Dedifferentiated amniotic fluid mesenchymal stem cell (primary cell): ENCODE measurements around the gene PROX2.

Experiments
- DNase-seq: peaks from one replicate; pipeline ENCODE4 v3.0.0-alpha.2; 2016; ENCODE audit errors: extremely low spot score

Gene PROX2

GRCh38 chr14:74879427-74880182 lies 3.7 kb upstream of the PROX2 start:
- DNase-seq, result no peak

DNA sequence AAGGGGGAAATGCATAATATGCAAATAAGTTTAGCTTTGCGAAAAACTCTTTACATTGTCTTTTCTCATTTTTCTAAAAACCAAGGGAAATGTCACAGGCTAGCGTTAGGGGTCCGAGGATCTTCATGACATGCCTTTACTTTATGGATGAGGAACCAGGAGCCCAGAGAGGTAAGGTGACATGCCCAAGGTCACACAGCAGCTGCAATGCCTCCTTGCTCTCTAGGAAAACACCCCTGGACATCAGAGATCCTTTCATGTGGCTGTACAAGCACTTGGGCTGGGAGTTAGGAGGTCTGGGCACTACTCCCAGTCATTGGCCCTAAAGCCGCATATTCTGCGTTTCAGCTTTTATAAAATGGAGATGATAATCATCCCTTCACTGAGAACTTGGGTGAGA lies 741 bp downstream of the PROX2 start:
- DNase-seq, result no peak

GRCh38 chr14:74871819-74872218 lies 4.1 kb downstream of the PROX2 start:
- no peak for DNase-seq

- DNase-seq, result no peak
Measured at GRCh38 chr14:74868739-74869138, 7.2 kb downstream of the PROX2 start.

- peak; percentile 71 for DNase-seq
Measured at GRCh38 chr14:74867673-74868072, 8.3 kb downstream of the PROX2 start.

DNA sequence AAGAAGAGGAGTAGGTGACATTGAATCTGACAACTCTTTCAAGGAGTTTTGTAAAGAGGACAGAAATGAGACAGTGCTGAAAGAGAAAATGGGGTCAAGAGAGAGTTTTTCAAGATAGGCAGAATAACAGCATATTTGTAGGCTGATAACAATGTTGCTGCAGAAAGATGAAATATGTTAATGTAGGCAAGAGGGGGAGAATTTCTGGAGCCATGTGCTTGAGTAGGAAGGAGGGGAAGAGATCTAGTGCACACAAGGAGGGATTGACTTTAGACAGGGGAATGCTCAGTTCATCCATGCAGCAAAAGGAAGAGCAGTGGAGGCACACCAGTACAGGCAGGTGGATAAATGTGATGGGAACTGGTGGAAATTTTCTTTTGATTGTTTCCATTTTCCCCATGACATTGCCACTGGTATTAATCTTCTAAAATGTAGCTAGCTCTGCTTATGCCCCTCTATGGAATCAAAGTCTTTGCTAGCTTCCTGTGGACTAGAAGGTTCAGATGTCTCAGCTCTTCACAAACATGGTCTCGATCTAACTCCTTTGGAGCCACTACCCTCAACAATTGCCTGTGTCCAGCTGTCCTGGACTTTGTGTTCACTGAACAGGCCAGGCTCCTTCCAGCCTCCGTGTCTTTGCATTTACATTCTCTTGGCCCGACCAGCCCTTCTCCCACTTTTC lies 9.1 kb downstream of the PROX2 start:
- DNase-seq, result no peak

GRCh38 chr14:74865156-74865555 lies 10.8 kb downstream of the PROX2 start:
- DNase-seq, result no peak

DNA sequence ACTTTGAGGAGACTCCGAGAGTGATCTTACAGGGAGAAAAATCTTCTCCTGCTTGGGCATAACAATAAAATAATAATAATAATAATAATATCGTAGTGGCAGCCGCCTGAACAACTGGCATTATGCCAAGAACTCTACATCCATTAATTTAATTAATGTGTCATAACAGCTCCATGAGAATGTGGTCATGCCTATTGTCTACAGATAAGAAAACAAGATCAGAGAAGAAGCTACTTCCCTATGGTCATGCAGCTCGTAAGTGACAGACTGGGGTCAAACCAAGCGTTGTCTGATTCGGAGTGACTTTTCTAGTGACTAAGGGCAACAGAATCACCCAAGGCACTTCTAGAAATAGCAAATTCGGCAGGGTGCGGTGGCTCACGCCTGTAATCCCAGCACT lies 11.7 kb downstream of the PROX2 start:
- DNase-seq, result no peak

- DNase-seq, result no peak
Measured at GRCh38 chr14:74863274-74863673, 12.7 kb downstream of the PROX2 start.

DNA sequence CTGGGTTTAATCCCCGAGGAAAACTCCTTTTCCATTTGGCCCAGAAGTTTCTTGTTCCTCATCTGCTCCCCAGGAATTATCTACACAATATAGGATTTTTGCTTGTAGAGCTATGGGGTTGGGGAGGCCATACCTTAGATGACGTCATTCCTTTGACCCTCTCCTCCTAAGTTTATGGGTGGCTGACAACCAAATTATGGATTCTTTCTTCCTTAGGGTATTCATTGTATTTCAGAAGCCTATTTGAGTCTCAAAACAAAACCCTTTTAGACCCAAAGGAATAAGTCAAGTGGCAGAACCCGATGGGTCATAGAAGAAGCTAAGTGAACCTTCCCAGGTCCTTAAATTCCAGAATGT lies 14.2 kb downstream of the PROX2 start:
- no peak for DNase-seq

DNA sequence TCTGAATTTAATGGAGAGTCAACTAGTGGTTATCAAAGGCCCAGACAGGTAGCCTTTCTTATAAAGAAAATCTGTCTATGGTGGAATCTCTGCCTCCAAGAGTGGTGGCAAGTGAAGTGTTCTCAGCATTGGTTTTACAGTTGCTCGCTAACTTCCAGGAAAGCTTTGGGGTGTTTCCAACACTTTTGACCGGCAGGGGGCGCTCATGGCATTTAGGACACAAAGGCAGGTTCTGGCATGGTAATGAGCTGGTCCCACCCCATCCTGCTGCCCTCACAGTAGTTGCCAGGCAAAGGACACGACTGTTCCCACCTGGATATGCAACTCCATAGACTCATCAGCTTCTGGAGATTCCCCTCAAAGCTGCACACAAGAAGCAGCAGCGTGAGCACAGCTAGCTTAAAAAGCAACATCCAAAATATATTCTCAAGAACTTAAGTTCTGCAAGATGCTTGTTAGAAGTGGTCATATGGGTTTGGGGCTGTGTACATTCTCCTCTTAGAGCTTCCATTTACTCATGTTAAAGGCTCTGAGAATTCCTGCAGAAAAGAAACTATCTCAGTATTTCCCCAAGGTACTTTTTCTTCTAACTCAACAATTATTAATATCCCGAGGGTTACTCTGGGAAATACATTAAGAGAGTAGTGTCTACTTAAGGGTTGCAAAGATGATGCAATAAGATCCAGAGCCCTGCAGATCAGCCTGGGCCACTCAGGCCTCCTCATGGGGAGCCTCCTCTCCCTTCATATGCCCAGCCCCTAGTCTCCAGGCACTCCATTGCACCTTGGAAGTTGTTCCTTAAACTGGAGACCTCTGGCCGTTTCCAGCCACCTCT lies 14.8 kb downstream of the PROX2 start:
- DNase-seq, result peak; percentile 85

DNA sequence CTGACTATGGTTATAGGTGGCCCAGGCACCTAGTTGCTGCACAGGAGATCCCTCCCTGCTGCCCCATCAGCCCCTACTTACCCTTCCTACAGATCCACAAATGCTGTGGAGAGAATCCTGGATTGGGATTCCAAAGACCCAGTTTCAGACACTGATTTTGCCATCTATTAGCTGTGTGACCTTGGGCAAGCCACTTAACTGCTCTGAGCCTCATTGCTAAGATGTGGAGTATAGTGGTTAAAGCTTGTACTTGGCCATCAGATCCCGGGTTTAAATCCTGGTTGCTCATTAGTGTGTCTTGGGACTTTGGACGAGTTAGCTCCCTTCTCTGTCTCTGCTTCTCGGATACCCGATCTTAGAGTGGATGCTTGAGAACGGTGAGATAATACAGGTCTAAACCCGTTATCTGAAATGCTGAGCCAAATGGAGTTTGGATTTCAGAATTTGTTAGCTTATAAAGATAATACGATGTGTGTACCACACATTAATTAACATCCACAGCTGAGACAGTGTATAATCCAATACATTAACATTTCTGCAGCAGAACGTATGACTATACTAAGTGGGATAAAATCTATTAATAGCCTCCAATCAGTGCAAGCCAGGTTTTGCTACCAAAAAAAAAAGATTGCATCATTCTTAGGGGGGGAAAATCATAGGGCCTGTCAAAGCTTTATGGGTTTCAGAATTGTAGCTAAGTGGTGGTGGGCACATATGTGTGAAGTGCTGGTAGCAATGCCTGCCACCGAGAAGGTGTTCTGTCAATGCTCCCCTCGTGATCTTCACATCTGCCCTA lies 16.0 kb downstream of the PROX2 start:
- no peak for DNase-seq

DNA sequence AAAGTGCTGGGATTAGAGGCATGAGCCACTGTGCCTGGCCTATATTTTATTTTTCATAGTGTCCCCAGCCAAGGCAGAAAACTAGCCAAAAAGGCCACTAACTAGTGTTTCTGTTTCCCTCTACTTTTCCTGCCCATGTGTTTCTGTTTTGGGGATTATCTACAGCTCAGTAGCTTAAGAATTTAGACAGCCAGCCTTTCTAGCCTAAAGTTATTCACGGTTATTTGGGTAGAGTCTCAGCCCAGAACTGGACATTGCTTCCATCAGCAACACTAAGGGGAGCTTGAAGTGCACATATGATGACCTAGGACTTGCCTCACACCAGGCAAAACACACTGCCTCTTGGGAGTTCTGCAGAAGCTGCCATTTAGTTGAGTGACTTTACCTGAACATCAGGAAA lies 17.9 kb downstream of the PROX2 start:
- DNase-seq, result no peak

DNA sequence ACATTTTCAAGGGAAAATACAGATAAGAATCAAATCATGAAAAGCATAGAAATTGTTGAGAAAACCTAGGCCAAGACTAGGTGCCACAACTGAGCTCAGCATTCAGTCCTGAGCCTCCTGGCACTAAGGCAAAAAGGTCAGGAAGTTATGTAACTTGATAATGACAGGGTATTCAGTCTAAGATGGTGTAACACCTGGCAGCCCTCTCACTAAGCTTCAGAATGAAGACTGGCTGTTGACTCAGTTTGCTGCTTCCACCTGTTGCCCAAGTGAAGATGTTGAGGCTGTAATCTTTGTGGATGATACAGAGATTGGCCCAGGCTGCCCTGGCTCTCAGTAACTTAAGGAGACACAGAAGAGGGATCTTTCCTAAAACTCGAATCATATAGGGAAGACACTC lies 19.6 kb downstream of the PROX2 start:
- no peak for DNase-seq

DNA sequence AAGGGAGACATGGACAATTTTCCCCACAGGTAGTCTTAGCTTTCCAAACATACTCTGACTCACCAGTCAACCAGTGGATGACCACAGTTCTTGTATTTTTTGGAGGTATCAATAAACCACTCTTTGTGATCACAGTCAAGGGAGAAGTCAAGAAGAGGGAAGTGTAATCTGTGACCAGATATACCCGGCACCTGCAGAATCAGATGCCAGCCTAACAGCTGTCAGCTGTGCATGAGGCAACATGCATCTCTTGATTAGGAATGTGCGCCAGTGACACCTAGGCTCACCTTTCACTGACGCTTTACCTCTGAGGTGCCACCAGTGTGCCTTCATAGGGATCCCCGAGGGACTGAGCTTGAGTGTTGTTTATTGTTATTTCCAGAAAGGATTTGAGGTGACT lies 20.0 kb downstream of the PROX2 start:
- no peak for DNase-seq

DNA sequence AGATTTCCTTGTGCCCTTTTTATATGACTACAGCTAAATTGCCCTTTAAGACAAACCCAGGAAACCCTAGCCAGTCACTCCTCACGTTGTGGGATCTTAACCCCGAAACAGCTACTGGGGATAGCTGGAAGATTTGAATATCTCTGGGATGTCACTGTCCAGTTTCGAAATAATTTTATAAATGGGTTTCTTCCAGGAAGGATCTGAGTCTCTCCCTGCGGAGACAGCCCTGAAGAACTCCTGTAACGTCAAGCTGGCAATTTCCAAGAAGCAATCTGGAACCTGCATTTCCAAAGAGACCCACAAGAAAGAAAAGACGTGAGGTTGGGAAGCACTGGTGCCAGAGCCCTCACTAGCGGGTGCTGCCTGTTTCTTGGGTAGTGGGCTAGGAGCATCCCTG lies 20.9 kb downstream of the PROX2 start:
- DNase-seq, result no peak

GRCh38 chr14:74853581-74853980 lies 22.4 kb downstream of the PROX2 start:
- no peak for DNase-seq

GRCh38 chr14:74852922-74853530 lies 22.9 kb downstream of the PROX2 start:
- peak; percentile 92 for DNase-seq

DNA sequence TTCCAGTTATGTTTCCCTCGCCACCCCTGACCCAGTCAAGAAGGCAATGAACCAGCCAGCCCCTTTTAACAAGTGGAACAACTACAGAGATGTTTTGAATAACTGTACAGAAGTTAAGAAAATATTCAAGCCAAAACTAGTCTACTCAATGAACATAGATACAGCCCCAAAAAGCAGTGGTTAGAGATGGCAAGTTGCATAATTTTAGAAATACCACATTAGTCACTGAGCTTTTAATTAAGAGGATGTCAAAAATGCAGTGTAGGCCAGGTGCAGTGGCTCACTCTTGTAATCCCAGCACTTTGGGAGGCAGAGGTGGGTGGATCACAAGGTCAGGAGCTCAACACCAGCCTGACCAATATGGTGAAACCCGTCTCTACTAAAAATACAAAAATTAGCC lies 27.2 kb downstream of the PROX2 start:
- no peak for DNase-seq

GRCh38 chr14:74846968-74847665 lies 28.8 kb downstream of the PROX2 start:
- peak; percentile 46 for DNase-seq

DNA sequence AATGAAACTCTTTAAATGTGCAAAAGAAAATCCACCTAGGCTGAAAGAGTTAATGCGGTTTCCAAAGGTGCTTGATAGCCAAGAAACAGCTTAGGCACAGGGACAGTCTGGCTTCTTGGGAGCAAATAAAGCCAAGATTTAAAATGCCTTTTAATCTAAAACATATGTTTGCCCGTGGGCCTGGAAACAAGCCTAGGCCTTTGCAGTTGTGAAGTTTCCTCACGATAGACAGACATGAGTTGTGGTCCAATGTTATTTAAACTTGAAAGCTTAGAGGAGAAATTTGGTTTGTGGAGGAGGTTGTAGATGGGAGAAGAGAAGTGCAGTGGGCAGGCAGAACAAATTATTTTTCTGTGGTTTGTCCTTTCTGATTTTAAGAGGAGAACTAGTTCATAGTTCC lies 29.8 kb downstream of the PROX2 start:
- peak; percentile 87 for DNase-seq
